Inflammatory macrophage (primary cell): ENCODE measurements around the gene ITGB8.

Experiments used
- DNase-seq, 2 donors: peaks; one replicate each; pipeline ENCODE4 v3.0.0-alpha.2; 2020 to 2022

The ITGB8 gene

GRCh38 chr7:20310301-20310700, 20.4 kb upstream of the ITGB8 start:
- DNase-seq: peak in 1 of 2 donors; percentile 47

- peak; percentile 70 to 79 for DNase-seq
Observed at GRCh38 chr7:20310963-20311742, 19.5 kb upstream of the ITGB8 start.

- no peak for DNase-seq
Observed at GRCh38 chr7:20311743-20312042, 19.0 kb upstream of the ITGB8 start.

- no peak for DNase-seq
Observed at GRCh38 chr7:20312562-20312961, 18.1 kb upstream of the ITGB8 start.

- no peak for DNase-seq
Observed at GRCh38 chr7:20313626-20314025, 17.1 kb upstream of the ITGB8 start.

GRCh38 chr7:20314198-20314597, 16.5 kb upstream of the ITGB8 start:
- no peak for DNase-seq

- no peak for DNase-seq
Observed at GRCh38 chr7:20316706-20317105, 14.0 kb upstream of the ITGB8 start.

- peak in 1 of 2 donors; percentile 37 for DNase-seq
Observed at GRCh38 chr7:20317413-20317812, 13.3 kb upstream of the ITGB8 start.

- no peak for DNase-seq
Observed at GRCh38 chr7:20318933-20319332, 11.8 kb upstream of the ITGB8 start.

GRCh38 chr7:20320322-20320721, 10.4 kb upstream of the ITGB8 start:
- DNase-seq: no peak

GRCh38 chr7:20320786-20321185, 9.9 kb upstream of the ITGB8 start:
- DNase-seq: no peak

GRCh38 chr7:20323595-20323994, 7.1 kb upstream of the ITGB8 start:
- no peak for DNase-seq

- peak; percentile 43 to 58 for DNase-seq
Observed at GRCh38 chr7:20326342-20326741, 4.4 kb upstream of the ITGB8 start.

- no peak for DNase-seq
Observed at GRCh38 chr7:20327055-20327454, 3.6 kb upstream of the ITGB8 start.

GRCh38 chr7:20328027-20328426, 2.7 kb upstream of the ITGB8 start:
- no peak for DNase-seq

- no peak for DNase-seq
Observed at GRCh38 chr7:20328692-20329091, 2.0 kb upstream of the ITGB8 start.

GRCh38 chr7:20329389-20330238, 1.1 kb upstream of the ITGB8 start:
- peak; percentile 76 to 91 for DNase-seq

- DNase-seq: peak; percentile 10 to 22
Observed at GRCh38 chr7:20330928-20331909, 519 bp downstream of the ITGB8 start.

- no peak for DNase-seq
Observed at GRCh38 chr7:20331910-20332813, 1.5 kb downstream of the ITGB8 start.

- no peak for DNase-seq
Observed at GRCh38 chr7:20338285-20338684, 7.6 kb downstream of the ITGB8 start.

GRCh38 chr7:20340839-20341238, 10.1 kb downstream of the ITGB8 start:
- no peak for DNase-seq

- no peak for DNase-seq
Observed at GRCh38 chr7:20343205-20343604, 12.5 kb downstream of the ITGB8 start.
